ENCODE results near the gene BRCA1.

DNA sequence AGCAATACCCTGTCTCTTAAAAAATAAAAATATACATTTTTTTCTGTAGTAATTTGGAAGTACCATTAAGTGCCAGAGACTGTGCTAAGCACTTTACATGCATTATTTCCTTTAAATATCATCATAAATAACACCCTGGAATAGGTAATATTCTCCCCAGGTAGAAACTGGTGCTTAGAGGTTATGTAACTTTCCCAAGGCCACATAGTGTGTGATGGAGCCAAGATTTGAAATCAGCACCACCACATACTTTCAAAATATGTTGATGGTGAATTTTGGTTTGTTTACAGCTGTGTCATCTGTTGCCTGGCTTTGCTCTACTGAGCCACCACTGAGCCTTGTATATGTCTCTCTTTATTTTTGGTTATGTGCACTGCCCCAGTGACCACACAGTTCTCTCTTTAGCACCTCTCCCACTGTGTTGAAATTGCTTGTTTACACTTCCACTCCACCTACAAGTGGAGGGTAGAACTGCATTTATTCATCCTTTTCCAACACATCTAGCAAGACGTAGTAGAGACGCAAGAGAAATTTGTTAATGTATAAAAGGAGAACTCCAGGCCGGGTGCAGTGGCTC lies 26.8 kb upstream of the BRCA1 start:
- TF ChIP-seq, protein P1, sequence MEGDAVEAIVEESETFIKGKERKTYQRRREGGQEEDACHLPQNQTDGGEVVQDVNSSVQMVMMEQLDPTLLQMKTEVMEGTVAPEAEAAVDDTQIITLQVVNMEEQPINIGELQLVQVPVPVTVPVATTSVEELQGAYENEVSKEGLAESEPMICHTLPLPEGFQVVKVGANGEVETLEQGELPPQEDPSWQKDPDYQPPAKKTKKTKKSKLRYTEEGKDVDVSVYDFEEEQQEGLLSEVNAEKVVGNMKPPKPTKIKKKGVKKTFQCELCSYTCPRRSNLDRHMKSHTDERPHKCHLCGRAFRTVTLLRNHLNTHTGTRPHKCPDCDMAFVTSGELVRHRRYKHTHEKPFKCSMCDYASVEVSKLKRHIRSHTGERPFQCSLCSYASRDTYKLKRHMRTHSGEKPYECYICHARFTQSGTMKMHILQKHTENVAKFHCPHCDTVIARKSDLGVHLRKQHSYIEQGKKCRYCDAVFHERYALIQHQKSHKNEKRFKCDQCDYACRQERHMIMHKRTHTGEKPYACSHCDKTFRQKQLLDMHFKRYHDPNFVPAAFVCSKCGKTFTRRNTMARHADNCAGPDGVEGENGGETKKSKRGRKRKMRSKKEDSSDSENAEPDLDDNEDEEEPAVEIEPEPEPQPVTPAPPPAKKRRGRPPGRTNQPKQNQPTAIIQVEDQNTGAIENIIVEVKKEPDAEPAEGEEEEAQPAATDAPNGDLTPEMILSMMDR (IDR thresholded peaks at IDR 0.05 in 2 of 3, conservative IDR thresholded peaks at IDR 0.05 in 1 of 3; ENCODE audit: borderline replicate concordance in 1 of 3, insufficient read depth in 1 of 3, low read depth in 2 of 3, low read length in 2 of 3): no peak
- TF ChIP-seq, protein P2, sequence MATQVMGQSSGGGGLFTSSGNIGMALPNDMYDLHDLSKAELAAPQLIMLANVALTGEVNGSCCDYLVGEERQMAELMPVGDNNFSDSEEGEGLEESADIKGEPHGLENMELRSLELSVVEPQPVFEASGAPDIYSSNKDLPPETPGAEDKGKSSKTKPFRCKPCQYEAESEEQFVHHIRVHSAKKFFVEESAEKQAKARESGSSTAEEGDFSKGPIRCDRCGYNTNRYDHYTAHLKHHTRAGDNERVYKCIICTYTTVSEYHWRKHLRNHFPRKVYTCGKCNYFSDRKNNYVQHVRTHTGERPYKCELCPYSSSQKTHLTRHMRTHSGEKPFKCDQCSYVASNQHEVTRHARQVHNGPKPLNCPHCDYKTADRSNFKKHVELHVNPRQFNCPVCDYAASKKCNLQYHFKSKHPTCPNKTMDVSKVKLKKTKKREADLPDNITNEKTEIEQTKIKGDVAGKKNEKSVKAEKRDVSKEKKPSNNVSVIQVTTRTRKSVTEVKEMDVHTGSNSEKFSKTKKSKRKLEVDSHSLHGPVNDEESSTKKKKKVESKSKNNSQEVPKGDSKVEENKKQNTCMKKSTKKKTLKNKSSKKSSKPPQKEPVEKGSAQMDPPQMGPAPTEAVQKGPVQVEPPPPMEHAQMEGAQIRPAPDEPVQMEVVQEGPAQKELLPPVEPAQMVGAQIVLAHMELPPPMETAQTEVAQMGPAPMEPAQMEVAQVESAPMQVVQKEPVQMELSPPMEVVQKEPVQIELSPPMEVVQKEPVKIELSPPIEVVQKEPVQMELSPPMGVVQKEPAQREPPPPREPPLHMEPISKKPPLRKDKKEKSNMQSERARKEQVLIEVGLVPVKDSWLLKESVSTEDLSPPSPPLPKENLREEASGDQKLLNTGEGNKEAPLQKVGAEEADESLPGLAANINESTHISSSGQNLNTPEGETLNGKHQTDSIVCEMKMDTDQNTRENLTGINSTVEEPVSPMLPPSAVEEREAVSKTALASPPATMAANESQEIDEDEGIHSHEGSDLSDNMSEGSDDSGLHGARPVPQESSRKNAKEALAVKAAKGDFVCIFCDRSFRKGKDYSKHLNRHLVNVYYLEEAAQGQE (IDR thresholded peaks at IDR 0.05; ENCODE audit: low read depth): no peak
